Stimulated activated CD8-positive, alpha-beta memory T cell treated with anti-CD3 and anti-CD28 coated beads, Interleukin-2, amount 100 ng/mL, for 1 hour (primary cell): Measurements from ENCODE around the gene MINPP1.
"Not testable (repeated sequence)": the region's sequence is repeated elsewhere in the genome, so short reads cannot be mapped to it uniquely, and the experiment has no call there.

Experiments used
- DNase-seq, 2 donors: peaks; one replicate each; pipeline ENCODE4 v3.0.0-alpha.2; 2020; ENCODE audit warnings: low read depth in 2 of 2

The MINPP1 gene

DNA sequence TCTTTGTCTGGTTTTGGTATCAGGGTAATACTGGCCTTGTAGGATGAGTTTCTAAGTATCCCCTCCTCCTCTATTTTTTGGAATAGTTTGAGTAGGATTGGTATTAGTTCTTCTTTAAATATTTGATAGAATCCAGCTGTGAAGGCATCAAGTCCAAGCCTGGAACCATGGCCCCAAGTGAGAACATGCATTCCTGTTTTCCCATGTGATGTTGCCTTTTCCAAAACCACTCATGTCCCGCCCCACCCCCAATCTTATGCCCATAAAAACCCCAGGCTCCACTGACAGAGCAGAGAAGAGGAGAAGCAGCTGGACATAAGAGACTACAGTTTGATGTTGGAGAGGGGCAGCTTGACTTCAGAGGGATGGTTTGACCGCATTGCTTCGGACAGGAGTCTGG lies 71.2 kb downstream of the MINPP1 start:
- DNase-seq: no peak

- DNase-seq: no peak
Measured at GRCh38 chr10:87578160-87578841, 73.6 kb downstream of the MINPP1 start.

DNA sequence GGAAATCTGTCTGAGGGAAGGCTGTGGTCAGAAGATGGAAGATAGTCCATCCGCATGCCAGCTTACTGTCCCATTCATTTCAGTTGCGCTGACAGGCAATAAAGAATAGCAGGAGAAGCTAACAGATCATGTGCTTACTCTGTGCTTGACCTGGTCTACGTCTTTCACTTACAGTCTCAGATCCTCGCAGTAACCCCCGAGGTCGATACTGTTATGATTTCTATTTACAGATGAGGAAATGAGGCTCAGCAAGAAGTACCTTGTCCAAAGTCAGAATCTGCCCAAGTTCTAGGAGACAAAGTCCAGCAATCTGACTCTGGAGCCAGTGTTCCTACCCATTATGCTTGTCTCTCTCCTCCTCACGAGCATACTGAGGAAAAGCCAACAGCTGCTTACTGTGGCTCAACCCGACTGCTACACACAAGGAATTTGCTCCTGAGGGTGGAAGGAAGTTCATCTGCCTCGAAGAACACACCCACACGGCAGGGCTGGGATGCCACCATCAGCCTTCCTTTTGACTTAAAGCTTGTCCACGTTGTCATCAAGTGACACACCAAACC lies 74.2 kb downstream of the MINPP1 start:
- no peak for DNase-seq

GRCh38 chr10:87579563-87579962 lies 74.9 kb downstream of the MINPP1 start:
- no peak for DNase-seq

- DNase-seq: no peak
Measured at GRCh38 chr10:87580016-87580415, 75.3 kb downstream of the MINPP1 start.

GRCh38 chr10:87585565-87586514 lies 81.1 kb downstream of the MINPP1 start:
- no peak for DNase-seq

DNA sequence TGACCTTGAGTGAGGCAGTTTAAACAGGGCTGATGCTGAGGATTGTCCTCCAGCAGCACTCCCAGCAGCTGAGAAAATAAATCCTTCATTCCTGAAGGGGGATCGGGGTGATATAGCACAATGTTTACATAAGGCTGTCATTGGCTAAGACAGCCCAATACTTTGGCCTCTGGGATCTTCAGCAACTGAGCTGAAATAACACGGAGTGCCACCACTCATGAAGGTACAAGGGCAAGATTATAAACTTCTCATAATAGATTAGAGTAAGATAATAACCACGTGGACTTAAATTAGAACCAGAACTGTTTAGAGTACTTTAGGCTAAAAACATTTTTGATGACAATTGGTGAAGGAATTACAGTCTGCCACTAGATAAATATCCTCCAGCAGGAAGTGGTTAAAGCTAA lies 85.0 kb downstream of the MINPP1 start:
- no peak for DNase-seq

GRCh38 chr10:87590705-87591588 lies 86.3 kb downstream of the MINPP1 start:
- no peak for DNase-seq

DNA sequence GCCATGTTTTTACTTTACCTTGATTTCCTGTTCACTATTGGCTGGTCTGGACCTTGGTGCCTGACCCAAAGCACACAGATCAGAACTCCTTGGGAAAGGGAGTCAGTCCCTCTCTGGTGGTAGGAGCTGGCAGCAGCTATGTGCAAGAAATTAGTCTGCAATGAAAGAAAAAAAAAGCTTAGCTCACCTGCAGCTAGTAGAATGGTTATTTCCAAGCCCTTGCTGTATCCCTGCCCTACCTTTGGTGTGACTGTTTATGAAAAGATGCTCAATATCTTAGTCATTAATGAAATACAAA lies 86.8 kb downstream of the MINPP1 start:
- DNase-seq: no peak

DNA sequence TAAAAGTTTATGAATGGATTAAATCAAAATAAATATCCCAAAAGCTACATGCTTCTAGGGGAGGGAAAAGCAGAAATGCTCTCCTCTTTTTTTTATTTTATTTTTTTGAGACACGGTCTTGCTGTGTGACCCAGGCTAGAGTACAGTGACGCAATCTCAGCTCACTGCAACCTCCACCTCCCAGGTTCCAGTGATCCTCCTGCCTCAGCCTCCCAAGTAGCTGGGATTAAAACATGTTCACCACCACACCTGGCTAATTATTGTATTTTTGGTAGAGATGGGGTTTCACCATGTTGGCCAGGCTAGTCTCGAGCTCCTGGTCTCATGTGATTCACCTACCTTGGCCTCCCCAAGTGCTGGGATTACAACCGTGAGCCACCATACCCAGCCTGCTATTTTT lies 88.2 kb downstream of the MINPP1 start:
- not testable (repeated sequence) for DNase-seq

DNA sequence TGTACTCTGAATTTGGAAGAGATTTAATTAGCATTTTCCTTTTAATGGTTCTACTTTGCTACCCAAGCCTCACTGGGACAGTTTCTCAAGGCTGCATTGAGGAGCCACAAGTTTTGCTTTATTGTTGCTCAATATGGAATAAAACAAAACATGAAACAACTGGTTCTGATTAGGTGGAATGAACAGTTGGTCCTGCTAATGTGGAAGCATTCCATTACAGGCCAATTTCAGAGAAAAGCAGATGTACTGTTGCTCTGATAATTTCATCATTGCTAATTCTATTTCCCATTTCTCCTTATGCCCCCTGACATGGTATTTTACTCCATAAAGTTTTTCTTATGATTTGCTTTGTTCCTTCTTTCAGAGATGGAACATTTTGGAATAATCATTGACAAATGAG lies 89.0 kb downstream of the MINPP1 start:
- DNase-seq: no peak

DNA sequence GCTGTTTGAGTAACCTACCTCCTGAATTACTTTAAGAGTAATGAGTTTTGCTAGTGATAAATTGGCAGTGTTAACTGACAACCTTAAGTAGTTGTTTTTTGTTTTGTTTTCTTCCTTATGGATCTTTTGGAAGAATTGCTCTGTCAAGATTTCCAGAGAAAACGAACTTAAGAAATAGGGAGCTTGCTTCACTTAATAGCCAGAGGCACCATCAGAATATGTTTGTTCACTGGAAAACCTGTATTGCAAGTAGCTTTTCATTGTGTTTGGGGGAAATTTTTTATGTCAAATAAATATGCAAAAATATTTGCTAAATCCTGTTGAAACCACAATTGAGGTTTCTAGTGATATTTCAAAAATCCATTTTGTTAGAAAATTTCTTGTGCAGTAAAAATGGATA lies 89.5 kb downstream of the MINPP1 start:
- DNase-seq: no peak

GRCh38 chr10:87594864-87595263 lies 90.2 kb downstream of the MINPP1 start:
- DNase-seq: no peak

GRCh38 chr10:87596351-87596750 lies 91.7 kb downstream of the MINPP1 start:
- DNase-seq: no peak

DNA sequence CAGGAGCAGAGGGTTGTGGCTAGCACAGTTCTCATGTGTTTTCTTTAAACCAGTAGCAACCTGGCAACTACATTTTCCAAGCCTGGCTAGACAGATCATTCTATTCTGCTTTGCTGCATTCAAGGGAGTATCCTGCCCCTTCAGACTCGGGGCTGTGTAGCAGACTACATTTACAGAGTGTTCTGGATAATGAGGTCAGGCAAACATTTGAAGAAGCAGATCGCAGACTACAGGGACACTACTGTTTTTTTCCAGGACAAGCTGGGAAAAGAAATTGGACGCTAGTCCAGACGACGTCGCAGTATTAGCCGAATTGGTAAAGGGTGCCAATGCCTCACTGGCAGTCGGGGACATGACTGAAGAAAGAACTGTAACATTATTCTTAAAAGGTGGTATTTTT lies 94.0 kb downstream of the MINPP1 start:
- DNase-seq: no peak

DNA sequence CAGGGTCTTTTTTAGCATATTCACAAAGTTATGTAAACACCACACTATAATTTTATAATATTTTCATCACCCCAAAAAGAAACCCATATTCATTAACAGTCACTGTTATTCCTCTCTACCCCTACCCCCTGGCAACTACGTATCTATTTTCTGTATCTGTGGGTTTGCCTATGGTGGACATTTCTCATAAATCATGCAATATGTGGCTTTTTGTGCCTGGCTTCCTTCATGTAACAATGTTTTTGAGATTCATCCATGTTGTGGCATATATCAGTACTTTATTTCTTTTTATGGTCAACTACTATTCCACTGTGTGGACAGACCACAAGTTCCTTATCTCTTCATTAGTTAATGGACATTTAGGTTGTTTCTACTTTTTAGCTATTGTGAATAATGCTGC lies 95.9 kb downstream of the MINPP1 start:
- no peak for DNase-seq
